ENCODE measurements around the gene EDC4.

EDC4 gene

DNA sequence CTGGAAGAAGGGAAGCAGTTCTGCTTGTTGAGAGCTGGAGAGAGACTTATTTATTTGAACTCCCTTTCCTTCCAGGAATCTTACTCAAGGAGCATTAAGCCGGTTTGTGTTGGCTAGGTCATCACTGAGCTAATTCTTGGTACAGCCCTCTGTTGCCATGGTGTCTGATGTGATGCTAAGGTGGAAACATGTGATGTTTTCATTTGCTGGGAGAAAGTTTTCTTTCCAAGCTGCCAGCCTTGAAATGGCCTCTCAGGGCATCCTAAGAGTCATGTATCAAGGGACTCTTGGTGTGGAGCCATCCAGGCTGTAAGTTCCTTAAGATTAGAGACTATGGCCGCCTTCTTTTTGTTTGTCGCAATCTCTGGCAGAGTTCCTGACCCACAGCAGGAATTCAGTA is 24.4 kb downstream of the EDC4 start:
- H3K4me3 ChIP-seq (ENCODE audit: low read depth, low read length) = no peak overlapping the region
- no peak for TF ChIP-seq CTCF (IDR thresholded peaks at IDR 0.05; ENCODE audit: low read depth, low read length)

DNA sequence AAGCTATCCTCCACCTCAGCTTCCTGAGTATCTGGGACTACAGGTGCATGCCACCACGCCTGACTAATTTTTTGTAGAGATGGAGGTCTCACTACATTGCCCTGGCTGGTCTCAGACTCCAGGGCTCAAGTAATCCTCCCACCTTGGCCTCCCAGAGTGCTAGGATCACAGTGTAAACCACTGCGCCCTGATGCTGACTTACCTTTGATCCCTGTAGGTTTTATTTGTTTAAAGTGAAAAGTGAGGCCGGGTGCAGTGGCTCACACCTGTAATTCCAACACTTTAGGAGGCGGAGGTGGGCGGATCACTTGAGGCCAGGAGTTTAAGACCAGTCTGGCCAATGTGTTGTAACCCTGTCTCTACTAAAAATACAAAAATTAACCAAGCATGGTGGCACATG is 28.9 kb downstream of the EDC4 start:
- no peak overlapping the region for H3K4me3 ChIP-seq (ENCODE audit: low read depth, low read length)
- TF ChIP-seq CTCF (IDR thresholded peaks at IDR 0.05; ENCODE audit: low read depth, low read length) = no peak

DNA sequence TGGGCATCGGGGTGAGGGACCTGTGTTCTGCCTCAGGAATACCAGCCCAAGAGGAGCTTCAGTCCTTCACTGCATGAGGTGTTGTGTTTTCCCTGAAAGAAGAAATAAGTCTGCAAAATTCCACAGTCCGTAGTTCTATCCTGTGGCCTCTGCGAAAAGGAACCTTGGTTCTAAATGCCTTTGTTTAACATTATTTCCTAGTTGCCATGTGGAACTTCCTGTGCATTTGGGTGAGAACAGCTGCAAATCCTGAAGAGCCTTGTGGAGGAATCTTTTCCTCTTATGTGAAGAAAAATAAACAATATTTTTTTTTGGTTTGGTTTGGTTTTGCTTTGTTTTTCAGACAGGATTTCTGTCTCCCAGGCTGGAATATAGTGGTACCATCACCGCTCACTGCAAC is 30.0 kb downstream of the EDC4 start:
- TF ChIP-seq CTCF (IDR thresholded peaks at IDR 0.05; ENCODE audit: low read depth, low read length) = no peak
- H3K4me3 ChIP-seq (ENCODE audit: low read depth, low read length) = no peak overlapping the region

- TF ChIP-seq CTCF (IDR thresholded peaks at IDR 0.05; ENCODE audit: low read depth, low read length) = no peak
- H3K4me3 ChIP-seq (ENCODE audit: low read depth, low read length) = no peak overlapping the region
These were observed 34.7 kb downstream of the EDC4 start for GRCh38 chr16:67907397-67908180.

- no peak for TF ChIP-seq CTCF (IDR thresholded peaks at IDR 0.05; ENCODE audit: low read depth, low read length)
These were observed 36.3 kb downstream of the EDC4 start for GRCh38 chr16:67909056-67909742.

DNA sequence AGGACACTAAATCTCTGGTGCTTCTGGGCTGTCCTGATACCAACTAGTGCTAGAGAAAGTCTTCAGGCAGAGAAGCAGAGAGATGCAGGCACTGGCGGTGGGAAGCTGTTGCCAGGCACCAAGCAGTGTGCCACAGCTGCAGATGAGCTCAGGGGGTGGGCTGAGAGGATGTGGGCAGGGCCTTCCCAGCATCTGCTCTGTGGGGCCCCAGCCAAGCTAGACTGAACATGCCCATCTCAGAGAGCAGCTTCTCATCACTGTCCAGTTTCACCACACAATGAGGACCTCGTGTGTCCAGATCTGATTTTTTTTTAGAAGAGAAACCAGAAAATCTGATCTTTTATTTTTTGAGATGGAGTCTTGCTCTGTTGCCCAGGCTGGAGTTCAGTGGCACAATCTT is 37.3 kb downstream of the EDC4 start:
- no peak overlapping the region for H3K4me3 ChIP-seq (ENCODE audit: low read depth, low read length)
- TF ChIP-seq CTCF (IDR thresholded peaks at IDR 0.05; ENCODE audit: low read depth, low read length) = no peak

More at GRCh38 chr16:67909056-67909742, 36.3 kb downstream of the EDC4 start:
- no peak overlapping the region for H3K4me3 ChIP-seq (ENCODE audit: low read depth, low read length)

All from WI38 (cell line).